Stomach (tissue), 9 donors: ENCODE measurements around the gene MAGI1. TPM values are rescaled to one million over a fixed set of nuclear protein-coding genes. Genes with fewer than 3 reads are reported as not detected.

Experiments used
- DNase-seq, 2 donors: peaks; one replicate each; pipeline versions ENCODE4 v3.0.0 to v3.0.0-alpha.2; 2013 to 2019
- H3K27ac ChIP-seq, 5 donors: fragments of 200-600 bp in 4 of 5; sonication (generic) in 4 of 5; one replicate each; pipeline ENCODE4 v1.5.1; 2013 to 2019; ENCODE audit warnings: mild to moderate bottlenecking in 1 of 5, moderate library complexity in 1 of 5
- H3K27me3 ChIP-seq, 3 donors: fragments of 200-600 bp; sonication (generic); one replicate each; pipeline ENCODE4 v1.5.1; 2017 to 2019; ENCODE audit warnings: mixed run types in 1 of 3
- H3K36me3 ChIP-seq, 4 donors: fragments of 200-600 bp; sonication (generic); 1 replicate in 3 of 4; 2 replicates in 1 of 4; pipeline ENCODE4 v1.5.1; 2016 to 2019
- H3K4me1 ChIP-seq, 4 donors: fragments of 200-600 bp; sonication (generic); one replicate each; pipeline ENCODE4 v1.5.1; 2016 to 2019
- H3K4me3 ChIP-seq, 4 donors: fragments of 200-600 bp; sonication (generic) in 3 of 4; one replicate each; pipeline ENCODE4 v1.5.1; 2016 to 2019; ENCODE audit warnings: mild to moderate bottlenecking in 1 of 4
- H3K9me3 ChIP-seq, 4 donors: fragments of 200-600 bp; sonication (generic); one replicate each; pipeline ENCODE4 v1.5.1; 2016 to 2019
- EP300 ChIP-seq: sonication (generic); formaldehyde crosslinking; IDR thresholded peaks from one replicate; pipeline ENCODE4 v1.6.1; 2017; ENCODE audit warnings: antibody characterized with exemption
- POLR2A ChIP-seq, 4 donors: fragments of 450-650 bp; IDR thresholded peaks; one replicate each; pipeline ENCODE4 v1.6.1; 2016; ENCODE audit warnings: antibody characterized with exemption in 4 of 4, control low read depth in 2 of 4, mild to moderate bottlenecking in 1 of 4, moderate library complexity in 1 of 4
- POLR2AphosphoS5 ChIP-seq, 3 donors: sonication (generic); formaldehyde crosslinking; IDR thresholded peaks; one replicate each; pipeline ENCODE4 v1.6.1; 2016; ENCODE audit warnings: antibody characterized with exemption in 3 of 3
- WGBS, 5 donors: extraction: QIAGEN DNeasy Blood & Tissue Kit in 3 of 5; methylation state at CpG; one replicate each; pipeline versions ENCODE4 v1.1.5 to v1.1.7; 2013 to 2018; 5-methylcytosine and 5-hydroxymethylcytosine counted together
- intact Hi-C: fragments of 100-400 bp; cut with DNase I; formaldehyde crosslinking; loops from one replicate; pipeline ENCODE4 v1.15.1; 2023; ENCODE audit warnings: low total_unique reads
- polyA plus RNA-seq, 3 donors: library from polyadenylated mRNA; stranded (reverse); fragments of 200-250 nt; gene quantifications; one replicate each; pipeline ENCODE4 v1.2.3, GENCODE V29; 2013
- total RNA-seq, 5 donors: library from RNA; depleted of rRNA; stranded (reverse); fragments of >200 nt; gene quantifications; one replicate each; pipeline versions ENCODE4 v1.1.0 to v1.2.3, GENCODE V29; 2014 to 2016
- TF ChIP-seq, protein P1 (sequence below), 7 experiments: fragments of 450-650 bp in 4 of 7; fragments of 200-600 bp in 3 of 7; sonication (generic) in 3 of 7; IDR thresholded peaks; one replicate each; pipeline ENCODE4 v1.5.1; 2016 to 2019; ENCODE audit warnings: antibody characterized with exemption in 7 of 7, control low read depth in 2 of 7, mild to moderate bottlenecking in 1 of 7
- donor health status: healthy with polysubstance abuse.
- donor health status: Bipolar disorder and iron deficiency.
- donor health status: healthy.

MAGI1 gene
- total and polyA plus RNA-seq, 8 donors, result 5.7 to 237 (median 84.8) TPM

- DNase-seq, result no peak
Measured at GRCh38 chr3:65379223-65379622, 659.5 kb downstream of the MAGI1 start.

GRCh38 chr3:65377637-65378036 lies 661.1 kb downstream of the MAGI1 start:
- no peaks in the 10 kb centered on the region for H3K27me3 ChIP-seq
- WGBS, 5 donors, result 89 to 98% (median 91%) methylated on average over 2 of the region's 2 CpGs
- no peak overlapping the region for H3K27ac ChIP-seq
- DNase-seq, result no peak
- no peaks in the 10 kb centered on the region for H3K9me3 ChIP-seq
- peaks cover 14 to 79% (median 64%) of the 10 kb centered on the region in 4 donors for H3K36me3 ChIP-seq
- H3K4me3 ChIP-seq, result no peak overlapping the region
- TF ChIP-seq POLR2A (IDR thresholded peaks at IDR 0.05) (no peak), POLR2AphosphoS5 (IDR thresholded peaks at IDR 0.05) (no peak), EP300 (no peak)
- TF ChIP-seq, protein P1, sequence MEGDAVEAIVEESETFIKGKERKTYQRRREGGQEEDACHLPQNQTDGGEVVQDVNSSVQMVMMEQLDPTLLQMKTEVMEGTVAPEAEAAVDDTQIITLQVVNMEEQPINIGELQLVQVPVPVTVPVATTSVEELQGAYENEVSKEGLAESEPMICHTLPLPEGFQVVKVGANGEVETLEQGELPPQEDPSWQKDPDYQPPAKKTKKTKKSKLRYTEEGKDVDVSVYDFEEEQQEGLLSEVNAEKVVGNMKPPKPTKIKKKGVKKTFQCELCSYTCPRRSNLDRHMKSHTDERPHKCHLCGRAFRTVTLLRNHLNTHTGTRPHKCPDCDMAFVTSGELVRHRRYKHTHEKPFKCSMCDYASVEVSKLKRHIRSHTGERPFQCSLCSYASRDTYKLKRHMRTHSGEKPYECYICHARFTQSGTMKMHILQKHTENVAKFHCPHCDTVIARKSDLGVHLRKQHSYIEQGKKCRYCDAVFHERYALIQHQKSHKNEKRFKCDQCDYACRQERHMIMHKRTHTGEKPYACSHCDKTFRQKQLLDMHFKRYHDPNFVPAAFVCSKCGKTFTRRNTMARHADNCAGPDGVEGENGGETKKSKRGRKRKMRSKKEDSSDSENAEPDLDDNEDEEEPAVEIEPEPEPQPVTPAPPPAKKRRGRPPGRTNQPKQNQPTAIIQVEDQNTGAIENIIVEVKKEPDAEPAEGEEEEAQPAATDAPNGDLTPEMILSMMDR (IDR thresholded peaks at IDR 0.05), result no peak
- intact Hi-C loops, result no loop called here
- no peaks in the 10 kb centered on the region for H3K4me1 ChIP-seq

More at GRCh38 chr3:65379223-65379622, 659.5 kb downstream of the MAGI1 start:
- WGBS, 5 donors, result 96 to 98% (median 98%) methylated on average over 35 of the region's 35 CpGs
- intact Hi-C loops, result no loop called here
- Histone ChIP-seq H3K27me3 (no peaks in the 10 kb centered on the region), H3K27ac (no peak overlapping the region), H3K4me3 (no peak overlapping the region), H3K36me3 (peaks cover 14 to 79% (median 73%) of the 10 kb centered on the region in 4 donors), H3K9me3 (no peaks in the 10 kb centered on the region), H3K4me1 (no peaks in the 10 kb centered on the region)
- no peak for TF ChIP-seq POLR2A (IDR thresholded peaks at IDR 0.05)
- TF ChIP-seq EP300, result no peak
- TF ChIP-seq, protein P1 (IDR thresholded peaks at IDR 0.05), result no peak
- TF ChIP-seq POLR2AphosphoS5 (IDR thresholded peaks at IDR 0.05), result no peak

DNA sequence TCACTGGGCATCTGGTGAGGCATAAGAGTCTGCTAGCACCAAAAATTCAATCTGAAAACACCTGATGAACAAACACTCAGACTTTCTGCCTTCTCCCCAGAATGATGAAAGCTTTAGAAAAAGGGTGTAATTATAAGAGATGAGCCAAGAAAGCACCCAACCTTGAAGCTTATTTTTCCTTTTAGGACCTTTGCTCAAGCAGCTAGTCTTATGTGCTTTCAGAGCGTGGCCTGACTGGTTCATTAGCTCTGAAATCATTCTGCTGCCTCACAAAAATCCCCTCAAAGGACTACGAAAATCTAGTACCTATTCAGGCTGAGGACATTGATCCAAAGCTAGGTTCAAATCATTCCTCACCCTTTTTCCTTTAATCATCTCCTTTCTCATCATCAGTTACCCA lies 662.3 kb downstream of the MAGI1 start:
- no peak overlapping the region for H3K4me3 ChIP-seq
- TF ChIP-seq POLR2A (IDR thresholded peaks at IDR 0.05) (no peak), EP300 (no peak), POLR2AphosphoS5 (IDR thresholded peaks at IDR 0.05) (no peak)
- TF ChIP-seq, protein P1 (IDR thresholded peaks at IDR 0.05), result no peak
- no peak for DNase-seq
- no peaks in the 10 kb centered on the region for H3K9me3 ChIP-seq
- WGBS, 5 donors, result 69 to 94% (median 90%) methylated on average over 2 of the region's 2 CpGs
- no peaks in the 10 kb centered on the region for H3K27me3 ChIP-seq
- peaks cover 14 to 74% (median 52%) of the 10 kb centered on the region in 4 donors for H3K36me3 ChIP-seq
- no peak overlapping the region for H3K27ac ChIP-seq
- H3K4me1 ChIP-seq, result no peaks in the 10 kb centered on the region
- intact Hi-C loops, result no loop called here

- no peak for TF ChIP-seq POLR2A (IDR thresholded peaks at IDR 0.05)
- TF ChIP-seq POLR2AphosphoS5 (IDR thresholded peaks at IDR 0.05), result no peak
- TF ChIP-seq, protein P1 (IDR thresholded peaks at IDR 0.05), result no peak
- no peak for TF ChIP-seq EP300
- Histone ChIP-seq H3K27ac (no peak overlapping the region), H3K9me3 (no peaks in the 10 kb centered on the region), H3K4me3 (no peak overlapping the region), H3K27me3 (no peaks in the 10 kb centered on the region), H3K36me3 (peaks cover 0 to 28% (median 9%) of the 10 kb centered on the region in 4 donors), H3K4me1 (no peaks in the 10 kb centered on the region)
- intact Hi-C loops, result no loop called here
- no peak for DNase-seq
- 72 to 88% (median 82%) methylated on average over 4 of the region's 4 CpGs for WGBS, 5 donors
Measured at GRCh38 chr3:65371053-65371452, 667.7 kb downstream of the MAGI1 start.
